HG03520 (cell line): ENCODE results near the gene NEMP2.

ENCODE experiments used
- ATAC-seq: cut with Tn5 transposase; IDR thresholded peaks from one replicate; pipeline ENCODE4 v1.9.1; 2021; ENCODE audit warnings: mild to moderate bottlenecking, moderate library complexity; ENCODE audit not compliant: unreplicated experiment

NEMP2 gene

DNA sequence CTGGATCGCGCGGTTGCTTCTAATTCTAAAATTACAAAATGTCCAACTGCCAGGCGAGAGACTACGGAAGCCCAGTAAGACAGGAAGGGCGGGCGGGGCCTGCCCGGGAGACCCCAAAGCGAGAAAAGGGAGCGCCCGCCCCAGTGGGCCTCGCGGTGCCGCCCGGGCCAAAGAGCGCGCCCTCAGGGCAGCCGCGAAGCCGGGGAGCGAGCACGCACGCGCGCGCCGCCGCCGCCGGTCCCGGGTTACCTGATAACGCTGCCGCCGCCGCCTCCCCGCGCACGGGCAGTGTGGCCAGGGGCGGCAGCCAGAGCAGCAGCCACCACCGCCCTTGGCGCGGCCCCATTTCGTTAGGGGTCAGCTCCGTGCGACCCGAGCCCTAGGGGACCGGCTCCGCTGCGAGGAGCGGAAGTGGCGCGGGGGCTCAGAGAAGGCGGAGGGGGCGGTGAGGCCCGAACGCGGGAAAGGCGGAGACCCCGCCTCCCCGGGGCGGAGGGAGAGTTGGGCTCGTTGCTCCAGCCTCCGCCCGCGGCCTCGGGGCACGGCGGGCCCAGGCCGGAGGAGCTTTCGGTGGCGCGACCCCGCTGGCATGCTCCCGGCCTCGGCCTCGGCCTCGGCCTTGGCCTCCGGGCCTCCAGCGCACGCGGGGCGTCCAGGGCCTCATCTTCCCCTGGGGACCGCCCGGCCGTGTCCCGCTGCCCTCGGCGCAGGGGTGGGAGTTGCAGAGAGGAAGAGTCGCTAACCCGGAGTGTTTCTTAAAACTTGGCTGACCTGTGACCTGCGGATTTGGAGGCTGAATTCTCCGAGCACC is at the start of gene NEMP2:
TSS of gene NEMP2 (minus strand) at position 413 of the 811 bp plus-strand sequence. CDS start at position 346, 67 bp downstream.
- ATAC-seq = peak; percentile 65

GRCh38 chr2:190583507-190584337 is 49.2 kb upstream of the NEMP2 start:
- ATAC-seq = peak; percentile 76

GRCh38 chr2:190582736-190583506 is 48.4 kb upstream of the NEMP2 start:
- peak; percentile 59 for ATAC-seq

DNA sequence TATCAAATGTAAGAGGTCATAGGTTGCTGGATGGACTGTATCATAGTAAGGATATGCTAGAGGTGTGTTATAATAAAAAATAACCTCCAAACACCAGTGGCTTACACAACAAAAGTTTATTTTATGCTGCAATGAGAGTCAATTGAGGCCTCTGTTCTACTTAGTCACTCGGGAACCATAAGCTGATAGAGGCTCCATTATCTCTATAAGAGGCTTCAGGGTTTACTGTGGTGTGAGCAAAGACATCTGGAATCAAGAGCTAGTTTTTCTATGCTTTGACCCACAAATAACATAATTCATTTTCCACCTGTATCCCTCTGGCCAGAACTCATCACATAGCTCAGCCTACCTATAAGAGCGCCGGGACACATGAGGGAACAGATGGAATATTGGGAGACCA is 47.5 kb upstream of the NEMP2 start:
- no peak for ATAC-seq

DNA sequence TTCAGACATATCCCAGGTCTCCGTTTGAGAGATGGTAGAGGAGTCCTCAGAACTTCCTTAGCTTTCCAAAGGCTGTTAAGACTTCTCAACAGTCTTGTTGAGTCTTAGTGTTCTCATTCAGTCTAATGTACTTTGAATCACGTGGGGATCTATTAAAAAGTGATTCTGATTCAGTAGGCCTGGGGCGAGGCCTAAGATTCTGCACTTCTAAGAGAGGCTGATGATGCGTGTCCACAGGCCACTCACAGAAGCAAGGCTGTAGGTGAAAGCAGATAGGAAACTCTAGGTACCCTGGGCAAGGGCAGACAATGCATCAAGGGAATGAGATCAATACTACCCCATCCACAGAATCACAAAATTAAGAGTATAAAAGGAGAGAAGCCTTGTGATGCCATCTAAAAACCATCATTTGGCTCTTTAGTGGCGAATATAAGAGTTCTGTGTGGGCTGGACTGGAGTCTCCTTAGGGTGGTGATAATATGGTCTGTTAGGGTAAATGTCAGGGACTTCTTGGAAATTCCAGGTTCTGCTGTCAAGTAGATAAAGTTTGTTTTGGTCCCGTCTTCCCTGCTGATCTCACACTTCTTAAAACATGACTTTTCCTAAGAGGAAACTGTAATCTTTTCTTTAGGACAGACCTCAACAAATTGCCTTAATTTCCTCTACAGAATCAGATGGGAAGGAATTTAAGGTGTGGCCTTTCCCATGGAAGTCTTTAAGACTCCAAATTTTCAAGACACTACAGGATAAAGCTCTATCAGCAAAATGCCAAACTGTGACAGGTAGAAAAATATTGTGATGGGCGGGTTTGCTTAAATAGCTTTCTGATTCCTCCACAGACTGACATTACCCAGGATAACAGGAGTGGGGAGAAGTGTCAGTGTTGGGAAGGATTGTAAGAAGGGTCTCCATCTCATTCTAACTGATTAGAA is 45.7 kb upstream of the NEMP2 start:
- no peak for ATAC-seq

GRCh38 chr2:190579058-190579410 is 44.5 kb upstream of the NEMP2 start:
- ATAC-seq = no peak

DNA sequence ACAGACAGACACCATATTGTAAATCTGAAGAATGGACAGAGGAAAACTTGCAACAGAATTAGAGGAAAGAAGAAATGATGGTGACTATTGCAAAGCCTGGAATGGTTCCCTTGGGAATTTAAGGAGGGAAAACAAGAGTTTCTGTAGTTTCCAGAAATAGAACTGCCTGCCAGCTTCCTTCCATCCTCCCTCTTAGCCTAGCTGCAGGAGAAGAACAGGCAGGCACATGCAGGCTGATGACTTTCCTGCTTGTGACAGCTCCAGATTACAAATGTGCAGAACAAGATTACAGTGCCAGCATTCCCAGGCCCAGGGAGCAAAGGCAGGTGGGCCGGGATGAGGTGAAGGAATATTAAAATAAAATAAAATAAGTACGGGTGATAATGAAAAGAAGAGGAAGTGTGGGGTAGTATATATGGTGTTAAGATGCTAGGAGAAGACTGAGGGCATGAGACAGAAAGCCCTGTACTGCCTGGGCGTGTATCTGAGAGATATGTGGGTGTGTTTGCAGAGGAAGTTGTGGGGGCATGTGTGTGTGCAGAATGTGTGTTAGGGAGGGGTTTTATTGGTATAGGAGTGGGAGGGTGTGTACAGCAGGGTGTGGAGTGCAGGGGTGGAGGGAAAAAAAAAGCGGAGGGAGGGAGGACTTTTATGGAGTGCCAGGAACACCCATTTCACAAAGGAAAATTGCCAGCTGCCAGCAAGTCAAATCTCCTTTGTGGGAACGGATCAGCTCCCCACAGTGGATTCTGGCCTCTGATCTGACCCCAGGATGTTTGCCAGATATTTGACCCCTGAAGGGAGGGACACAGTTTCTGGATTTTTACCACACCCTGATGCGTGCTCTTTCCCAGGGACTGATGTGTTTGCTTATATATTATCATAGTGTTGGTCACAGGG is 43.9 kb upstream of the NEMP2 start:
- no peak for ATAC-seq

- ATAC-seq = no peak
Measured at GRCh38 chr2:190576573-190576972, 42.1 kb upstream of the NEMP2 start.

- ATAC-seq = no peak
Measured at GRCh38 chr2:190575263-190575662, 40.7 kb upstream of the NEMP2 start.

- no peak for ATAC-seq
Measured at GRCh38 chr2:190574169-190574568, 39.6 kb upstream of the NEMP2 start.

- ATAC-seq = no peak
Measured at GRCh38 chr2:190572246-190572645, 37.7 kb upstream of the NEMP2 start.

DNA sequence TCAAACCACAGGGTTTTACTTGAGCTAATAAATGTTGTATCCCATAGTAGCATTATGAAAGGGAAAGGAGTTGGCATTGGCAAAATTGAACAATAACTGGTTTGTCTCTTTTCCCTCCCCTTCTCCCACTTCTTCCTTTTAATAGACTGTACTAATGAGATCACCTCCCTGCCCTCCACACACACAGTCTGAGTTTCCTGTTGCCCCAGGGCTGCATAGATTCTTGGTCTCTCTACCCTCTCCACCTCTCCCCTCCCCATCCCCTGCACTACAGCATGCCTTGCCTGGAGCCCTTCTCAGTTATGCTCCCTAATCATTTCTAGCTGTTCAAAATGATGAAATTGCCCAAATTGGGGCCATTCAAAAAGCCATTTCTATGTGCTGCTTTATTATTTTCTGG is 37.2 kb upstream of the NEMP2 start:
- no peak for ATAC-seq

DNA sequence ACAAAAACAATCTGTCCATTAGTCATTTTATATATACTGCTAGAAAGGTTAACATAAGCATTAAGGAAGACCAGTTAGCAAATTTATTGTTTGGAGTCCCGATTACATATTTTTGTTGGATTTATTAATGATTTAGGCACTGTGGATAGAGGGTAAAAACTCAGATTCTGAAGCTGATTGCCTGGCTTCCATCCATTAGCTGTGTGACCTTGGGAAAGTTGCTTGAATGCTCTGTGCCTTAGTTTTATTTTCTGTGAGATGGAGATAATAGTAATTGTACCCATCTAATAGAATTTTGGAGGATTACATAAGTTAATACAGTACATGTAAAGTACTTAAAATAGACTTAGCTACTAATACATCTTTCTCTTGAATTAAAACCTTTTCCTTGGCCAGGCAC is 36.3 kb upstream of the NEMP2 start:
- no peak for ATAC-seq

DNA sequence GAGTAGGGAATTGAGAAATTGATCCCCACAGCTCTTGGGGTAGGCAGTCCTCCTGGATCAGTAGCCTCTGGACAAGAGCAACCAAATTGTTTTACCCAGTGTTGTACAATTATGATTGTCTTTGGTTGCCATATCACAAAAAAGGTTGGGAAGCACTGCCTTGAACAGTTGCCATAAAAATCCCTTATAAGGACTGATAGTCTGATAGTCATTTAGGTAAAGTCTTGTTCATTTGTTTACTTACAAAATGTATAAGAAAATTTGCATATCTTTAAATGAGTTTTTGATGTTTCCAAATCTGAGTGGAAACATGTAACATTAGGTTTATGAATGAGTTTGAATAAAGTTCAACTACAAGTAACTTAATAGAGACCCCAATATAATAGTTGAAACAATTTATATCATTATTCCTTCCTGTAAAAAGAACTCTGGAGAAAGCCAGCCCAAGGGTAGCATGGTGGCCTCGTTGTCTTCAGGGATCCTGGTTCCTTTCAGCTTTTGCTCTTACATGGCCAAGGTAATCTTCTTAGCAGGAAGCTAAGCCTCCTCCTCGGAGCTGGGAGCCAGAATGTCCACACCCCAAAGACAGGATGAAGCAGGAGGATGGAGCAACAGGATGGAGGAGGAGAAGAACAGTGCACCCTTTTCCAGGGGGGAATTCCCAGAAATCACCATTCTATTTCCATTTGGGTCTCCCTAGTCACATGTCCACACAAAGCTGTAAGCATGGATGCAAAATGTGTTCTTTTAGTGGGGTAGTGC is 35.7 kb upstream of the NEMP2 start:
- ATAC-seq = no peak

DNA sequence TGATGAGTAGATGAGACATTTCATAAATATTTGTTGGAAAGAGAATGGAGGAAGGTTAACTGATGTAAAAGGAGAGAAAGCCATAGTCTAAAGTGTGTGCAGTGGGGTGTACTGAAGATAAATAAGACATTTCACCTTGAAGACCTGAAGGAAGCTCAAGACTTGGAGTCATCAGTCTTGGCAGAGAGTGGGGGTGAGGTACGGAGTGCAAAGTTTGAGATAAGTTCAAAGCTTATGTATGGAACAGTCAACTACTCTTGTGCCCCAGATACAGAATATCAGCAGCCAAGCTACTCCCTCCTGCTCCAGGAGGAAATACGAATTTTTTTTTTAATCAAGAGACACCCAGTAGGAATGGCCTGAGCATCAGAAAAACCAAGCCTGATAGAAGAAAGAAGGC is 30.3 kb upstream of the NEMP2 start:
- no peak for ATAC-seq

DNA sequence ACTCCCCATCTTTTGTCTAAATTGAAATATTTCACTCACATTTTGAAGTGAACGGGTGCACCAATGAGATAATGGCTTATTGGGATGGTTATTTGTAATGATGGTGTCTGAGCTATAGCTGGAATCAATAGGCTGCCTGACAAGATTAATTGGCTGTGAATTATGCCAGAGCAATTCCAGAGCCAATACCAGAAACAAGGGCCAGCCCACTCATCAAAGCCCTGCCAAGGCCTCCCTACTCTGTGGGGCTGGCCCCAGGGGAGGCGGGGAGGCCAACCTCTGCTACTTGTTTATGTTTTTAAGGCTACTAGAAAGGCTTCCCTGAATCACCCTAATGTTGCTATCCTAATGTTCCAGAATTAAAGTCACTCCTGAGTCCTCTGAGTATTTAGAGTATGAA is 29.1 kb upstream of the NEMP2 start:
- ATAC-seq = no peak

- ATAC-seq = no peak
Measured at GRCh38 chr2:190563109-190563508, 28.6 kb upstream of the NEMP2 start.

- ATAC-seq = no peak
Measured at GRCh38 chr2:190562121-190562520, 27.6 kb upstream of the NEMP2 start.

DNA sequence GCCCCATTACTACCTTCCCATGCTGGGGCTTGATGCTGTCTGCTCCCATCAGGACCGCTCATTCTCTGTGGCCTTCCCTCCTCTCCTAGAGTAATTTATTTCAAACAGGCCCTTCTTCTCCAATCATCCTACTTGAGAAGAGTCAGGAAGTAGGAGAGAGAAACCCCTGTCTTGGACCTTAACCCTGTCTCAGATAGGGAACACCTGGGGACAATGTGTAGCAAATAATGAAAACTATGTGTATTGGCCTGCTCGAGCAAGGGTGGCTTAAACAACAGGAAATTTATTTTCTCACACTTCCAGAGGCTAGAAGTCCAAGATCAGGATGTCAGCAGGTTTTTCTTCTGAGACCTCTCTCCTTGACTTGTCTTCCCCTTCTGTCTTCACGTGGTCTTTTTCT is 26.6 kb upstream of the NEMP2 start:
- no peak for ATAC-seq
